GM18858 (cell line): ENCODE data around the gene FGF22.
A peak's percentile ranks its signal among the peaks of the same experiment; 100 is the strongest.
"Not testable (repeated sequence)": the region's sequence is repeated elsewhere in the genome, so short reads cannot be mapped to it uniquely, and the experiment has no call there.

Experiments used
- ATAC-seq: cut with Tn5 transposase; IDR thresholded peaks from one replicate; pipeline ENCODE4 v1.9.1; 2021; ENCODE audit not compliant: unreplicated experiment

FGF22 gene

GRCh38 chr19:658059-658839 is 18.6 kb downstream of the FGF22 start:
- no peak for ATAC-seq

DNA sequence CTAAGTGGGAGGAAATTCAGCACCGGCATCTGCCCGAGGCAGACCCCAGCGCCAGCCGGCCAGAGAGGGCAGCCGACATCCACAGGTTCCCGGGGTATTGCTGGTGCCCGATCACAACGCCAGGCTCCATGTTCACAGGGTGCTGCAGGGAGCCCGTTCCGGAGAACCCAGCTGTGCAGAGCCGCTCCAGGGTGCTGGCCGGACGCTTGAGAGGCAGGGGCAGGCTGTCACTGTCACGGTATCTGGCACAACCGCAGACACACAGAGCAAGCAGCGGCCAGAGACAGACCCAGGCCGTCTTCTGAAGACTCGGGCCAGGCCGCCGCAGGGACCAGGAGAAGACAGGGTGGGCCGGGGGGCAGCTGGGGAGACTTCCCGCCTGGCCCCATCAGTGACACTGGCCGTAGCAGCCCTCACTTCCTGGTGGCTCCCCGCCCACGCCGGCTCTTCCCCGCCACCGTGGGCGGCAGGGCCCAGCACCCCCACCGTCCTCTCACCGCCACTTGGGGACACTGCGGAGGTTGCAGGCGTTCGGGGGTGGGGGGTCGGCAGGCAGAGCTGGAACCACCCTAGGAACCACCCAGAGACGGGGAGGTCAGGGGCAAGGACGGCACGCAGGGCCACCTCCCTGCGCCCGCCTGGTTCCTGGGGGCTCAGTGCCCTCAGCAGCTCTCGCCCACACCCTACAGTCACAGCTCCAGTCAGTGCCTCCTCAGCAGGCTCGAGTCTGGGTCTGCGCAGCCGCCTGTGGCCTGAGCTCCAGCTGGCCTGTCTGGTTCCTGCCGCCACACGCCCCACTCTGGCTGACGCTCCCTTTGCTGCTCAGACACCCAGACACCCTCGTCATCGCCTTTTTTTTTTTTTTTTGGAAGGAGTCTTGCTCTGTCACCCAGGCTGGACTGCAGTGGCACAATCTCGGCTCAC is 19.5 kb downstream of the FGF22 start:
- no peak for ATAC-seq

DNA sequence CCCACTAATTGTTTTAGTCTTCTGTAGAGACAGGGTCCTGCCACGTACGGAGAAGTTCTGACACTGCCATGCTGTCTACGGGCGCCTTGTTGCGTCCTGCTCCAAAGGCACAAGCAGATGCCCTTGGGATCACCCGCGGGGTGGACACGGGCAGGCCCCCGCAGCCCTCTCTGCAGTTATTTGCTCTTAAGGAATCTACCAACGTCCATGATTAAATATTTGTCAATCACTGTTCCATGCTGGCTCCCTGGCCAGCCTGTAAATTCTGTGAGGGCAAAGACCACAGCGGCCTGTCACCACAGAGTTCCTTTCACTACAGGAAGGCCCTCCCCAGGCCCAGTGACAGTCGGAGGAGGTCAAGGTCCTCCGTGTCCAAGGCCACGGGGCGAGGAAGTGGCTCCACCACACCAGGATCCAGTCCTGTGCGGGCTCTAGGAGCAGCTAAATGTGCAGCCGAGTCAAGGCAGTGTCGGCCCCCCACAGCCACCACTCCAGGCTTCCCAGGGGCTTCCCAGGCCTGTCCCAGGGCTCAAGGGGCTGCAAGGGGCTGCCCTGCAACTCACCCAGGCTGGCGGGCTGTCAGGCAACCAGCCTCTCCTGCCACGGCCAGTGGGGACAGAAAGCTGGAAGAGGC is 21.2 kb downstream of the FGF22 start:
- ATAC-seq, result no peak

GRCh38 chr19:661427-662196 is 21.9 kb downstream of the FGF22 start:
- ATAC-seq, result no peak

- no peak for ATAC-seq
Measured at GRCh38 chr19:662207-662961, 22.7 kb downstream of the FGF22 start.

- peak; percentile 38 for ATAC-seq
Measured at GRCh38 chr19:662962-663681, 23.4 kb downstream of the FGF22 start, which contains the start of gene RNF126. RNF126 (minus strand) TSS chr19:663214; CDS start chr19:663121, 93 bp downstream.

DNA sequence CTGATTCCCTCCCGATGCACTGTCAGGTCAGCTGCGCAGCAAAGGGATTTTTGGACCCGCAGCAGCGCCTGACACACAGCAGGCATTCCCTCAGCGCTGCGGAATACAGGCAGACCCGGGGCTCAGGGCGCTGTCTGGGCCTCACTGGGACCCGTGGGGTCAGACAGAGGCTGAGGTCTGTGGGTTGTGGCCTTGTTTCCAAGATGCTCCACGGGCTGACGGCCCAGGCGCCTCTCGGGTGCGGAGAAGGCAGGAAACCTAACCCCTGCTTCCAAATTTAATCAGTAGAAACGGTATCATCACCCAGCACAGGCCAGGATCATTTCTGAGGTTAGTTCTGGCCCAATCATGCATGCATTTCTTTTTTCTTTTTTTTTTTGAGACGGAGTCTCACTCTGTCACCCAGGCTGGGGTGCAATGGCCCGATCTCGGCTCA is 24.0 kb downstream of the FGF22 start:
- ATAC-seq, result no peak

DNA sequence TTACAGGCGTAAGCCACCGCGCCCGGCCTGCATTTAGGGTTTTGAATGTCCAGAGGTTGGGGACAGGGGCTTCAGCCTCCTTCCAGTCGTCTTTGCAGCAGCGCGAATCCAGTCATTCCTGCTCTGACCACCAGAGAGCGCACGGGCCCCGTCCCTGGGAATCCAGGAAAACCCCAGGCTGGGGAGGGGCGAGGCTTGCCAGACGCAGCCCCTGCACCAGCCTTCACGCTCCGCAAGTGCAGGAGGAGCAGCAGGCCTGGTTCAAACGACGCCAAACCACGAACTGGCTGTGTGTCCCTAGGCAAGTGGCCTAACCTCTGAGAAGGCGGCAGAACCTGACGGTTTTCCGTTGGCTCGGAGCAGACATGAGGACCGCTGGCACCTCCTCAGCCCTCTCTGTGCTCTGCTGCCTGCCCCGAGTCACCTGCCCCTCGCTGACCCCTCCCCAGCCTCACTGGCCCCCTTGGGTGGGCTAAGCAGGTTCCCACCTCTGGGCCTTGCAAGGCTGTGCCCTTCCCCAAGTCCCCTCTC is 25.3 kb downstream of the FGF22 start:
- ATAC-seq, result no peak

DNA sequence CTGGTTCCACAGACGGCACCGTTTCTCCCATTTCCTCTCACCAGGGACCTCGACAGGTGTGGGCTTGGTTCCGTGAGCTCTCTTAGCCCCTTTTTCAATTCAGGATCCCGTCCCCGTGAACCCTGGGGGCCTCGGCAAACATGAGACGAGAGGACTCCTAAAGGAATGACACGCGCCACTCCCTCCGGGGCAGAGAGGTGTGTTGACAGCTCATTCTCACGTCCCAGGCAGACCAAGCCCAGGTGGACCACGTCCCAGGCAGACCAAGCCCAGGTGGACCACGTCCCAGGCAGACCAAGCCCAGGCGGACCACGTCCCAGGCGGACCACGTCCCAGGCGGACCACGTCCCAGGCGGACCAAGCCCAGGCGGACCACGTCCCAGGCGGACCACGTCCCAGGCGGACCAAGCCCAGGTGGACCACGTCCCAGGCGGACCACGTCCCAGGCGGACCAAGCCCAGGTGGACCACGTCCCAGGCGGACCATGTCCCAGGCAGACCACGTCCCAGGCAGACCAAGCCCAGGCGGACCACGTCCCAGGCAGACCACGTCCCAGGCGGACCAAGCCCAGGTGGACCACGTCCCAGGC is 27.4 kb downstream of the FGF22 start:
- ATAC-seq, result not testable (repeated sequence)

- ATAC-seq, result not testable (repeated sequence)
Measured at GRCh38 chr19:668675-669434, 29.2 kb downstream of the FGF22 start.

DNA sequence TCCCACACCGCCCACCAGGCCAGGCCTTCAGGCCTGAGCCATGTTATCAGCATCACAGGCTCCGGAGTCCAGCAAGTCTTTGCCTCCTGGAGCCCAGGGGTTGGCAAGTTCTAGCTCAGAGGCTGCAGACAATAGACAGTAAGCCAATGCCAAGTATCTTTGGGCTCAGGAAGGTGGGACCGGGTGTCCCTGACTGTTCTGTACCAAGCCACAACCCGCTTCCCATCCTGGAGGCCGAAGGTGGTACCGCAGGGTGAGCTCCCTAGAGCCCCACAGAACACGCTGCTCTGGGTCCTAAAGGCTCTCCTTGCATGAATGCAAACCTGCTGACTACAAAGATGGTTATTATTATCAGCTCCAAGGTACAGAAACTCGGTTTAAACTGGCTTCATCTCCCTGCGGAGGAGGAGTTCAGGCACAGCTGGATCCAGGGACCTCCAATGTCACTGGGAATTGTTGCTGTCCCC is 31.0 kb downstream of the FGF22 start:
- ATAC-seq, result no peak

GRCh38 chr19:674282-675151 is 34.8 kb downstream of the FGF22 start:
- ATAC-seq, result no peak

DNA sequence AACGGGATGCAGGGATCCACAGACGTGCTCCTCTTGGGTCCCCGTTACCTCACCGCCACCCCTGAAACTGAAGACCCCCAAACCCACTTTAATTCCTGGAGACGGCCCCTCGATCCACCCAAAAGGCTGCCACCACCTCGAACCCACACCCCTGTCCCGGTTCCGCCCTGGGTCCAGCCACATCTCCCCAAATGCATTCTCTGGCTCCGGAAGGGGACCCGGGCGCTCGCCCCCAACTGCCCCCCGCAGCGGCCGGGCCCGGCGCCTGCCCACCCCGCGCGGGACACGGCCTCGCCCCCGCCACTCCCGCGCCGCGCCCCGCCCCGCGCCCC is 36.3 kb downstream of the FGF22 start:
- ATAC-seq, result no peak

DNA sequence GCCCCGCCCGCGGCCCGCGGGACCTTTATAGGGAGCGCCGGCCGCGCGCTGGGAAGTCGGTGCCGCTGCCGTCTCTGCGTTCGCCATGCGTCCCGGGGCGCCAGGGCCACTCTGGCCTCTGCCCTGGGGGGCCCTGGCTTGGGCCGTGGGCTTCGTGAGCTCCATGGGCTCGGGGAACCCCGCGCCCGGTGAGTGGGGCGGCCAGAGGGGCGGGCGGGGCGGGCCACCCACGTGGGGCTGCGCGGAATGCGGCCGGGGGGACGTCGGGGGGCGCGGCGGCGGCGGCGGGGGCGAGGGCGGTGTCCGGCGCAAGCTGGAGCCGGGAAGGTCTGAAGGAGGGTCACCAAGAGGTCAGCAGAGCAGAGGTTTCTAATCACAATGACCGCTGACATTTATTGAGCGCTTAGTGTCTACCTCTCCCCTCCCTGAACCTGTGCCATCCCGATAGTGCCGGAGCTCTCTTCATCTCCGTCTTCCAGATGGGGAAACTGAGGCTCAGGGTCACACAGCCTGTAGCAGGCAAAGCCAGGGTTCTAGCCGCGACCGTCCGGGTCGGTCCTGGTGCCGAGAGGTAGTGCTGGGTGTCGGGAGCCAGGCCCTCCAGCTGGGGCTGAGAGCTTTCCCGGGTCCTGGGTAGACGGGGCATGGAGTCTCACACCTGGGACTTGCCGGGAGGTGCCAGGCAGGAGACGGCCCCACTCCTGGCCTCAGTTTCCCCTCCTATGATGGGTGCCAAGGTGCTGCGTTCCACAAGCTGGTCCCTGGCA is 36.8 kb downstream of the FGF22 start, which contains the start of gene FSTL3:
FSTL3 (plus strand) TSS at position 54 of the 767 bp plus-strand sequence; CDS start at position 86, 32 bp downstream.
- ATAC-seq, result no peak

- ATAC-seq, result no peak
Measured at GRCh38 chr19:677201-677600, 37.5 kb downstream of the FGF22 start.
